ENCODE results near the gene TGFB2.
"Not testable (repeated sequence)": the region's sequence is repeated elsewhere in the genome, so short reads cannot be mapped to it uniquely, and the experiment has no call there.

TGFB2 gene

DNA sequence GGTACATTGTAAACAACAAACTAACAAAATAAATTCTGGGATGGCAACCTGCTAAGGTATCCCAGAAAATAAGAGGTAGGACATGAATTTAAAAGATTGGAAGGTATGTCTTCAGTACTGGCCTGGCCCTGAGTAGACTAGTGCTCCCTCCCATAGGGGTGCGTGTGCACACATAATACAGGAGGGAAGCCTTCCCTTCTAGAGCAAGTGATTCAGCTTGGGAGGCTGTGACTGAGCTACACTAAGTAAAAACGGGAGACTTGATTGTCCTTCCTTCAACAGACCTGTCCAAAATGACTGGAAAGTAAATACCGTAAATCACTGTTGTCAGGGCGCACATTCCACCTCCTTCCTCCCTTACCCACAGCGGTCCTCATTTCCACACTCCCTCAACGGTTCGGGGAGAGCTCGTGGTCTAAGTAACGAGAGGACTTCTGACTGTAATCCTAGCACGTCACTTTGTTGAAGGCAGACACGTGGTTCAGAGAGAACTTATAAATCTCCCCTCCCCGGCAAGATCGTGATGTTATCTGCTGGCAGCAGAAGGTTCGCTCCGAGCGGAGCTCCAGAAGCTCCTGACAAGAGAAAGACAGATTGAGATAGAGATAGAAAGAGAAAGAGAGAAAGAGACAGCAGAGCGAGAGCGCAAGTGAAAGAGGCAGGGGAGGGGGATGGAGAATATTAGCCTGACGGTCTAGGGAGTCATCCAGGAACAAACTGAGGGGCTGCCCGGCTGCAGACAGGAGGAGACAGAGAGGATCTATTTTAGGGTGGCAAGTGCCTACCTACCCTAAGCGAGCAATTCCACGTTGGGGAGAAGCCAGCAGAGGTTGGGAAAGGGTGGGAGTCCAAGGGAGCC, at the start of gene TGFB2:
Gene TGFB2, plus strand, starts transcription at position 523 of the 859 bp plus-strand sequence. CDS start 1,366 bp downstream, outside the sequence.
- peak; percentile 37 to 63 for DNase-seq

DNA sequence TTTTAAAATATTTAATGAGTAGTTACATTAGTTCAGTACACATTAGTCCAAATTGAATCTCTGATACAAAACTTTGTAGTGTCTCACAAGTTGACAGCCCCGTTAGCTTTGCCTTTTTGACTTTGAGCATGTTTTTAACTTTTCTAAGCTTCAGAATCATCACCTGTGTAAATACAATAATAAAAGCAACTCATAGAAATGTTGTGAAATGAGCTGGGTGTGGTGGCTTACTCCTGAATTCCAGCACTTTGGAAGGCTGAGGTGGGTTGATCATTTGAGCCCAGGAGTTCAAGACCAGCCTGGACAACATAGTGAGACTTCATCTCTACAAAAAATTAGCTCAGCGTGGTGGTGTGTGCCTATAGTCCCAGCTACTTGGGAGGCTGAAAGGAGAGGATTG, 49.0 kb upstream of the TGFB2 start:
- no peak for DNase-seq

DNA sequence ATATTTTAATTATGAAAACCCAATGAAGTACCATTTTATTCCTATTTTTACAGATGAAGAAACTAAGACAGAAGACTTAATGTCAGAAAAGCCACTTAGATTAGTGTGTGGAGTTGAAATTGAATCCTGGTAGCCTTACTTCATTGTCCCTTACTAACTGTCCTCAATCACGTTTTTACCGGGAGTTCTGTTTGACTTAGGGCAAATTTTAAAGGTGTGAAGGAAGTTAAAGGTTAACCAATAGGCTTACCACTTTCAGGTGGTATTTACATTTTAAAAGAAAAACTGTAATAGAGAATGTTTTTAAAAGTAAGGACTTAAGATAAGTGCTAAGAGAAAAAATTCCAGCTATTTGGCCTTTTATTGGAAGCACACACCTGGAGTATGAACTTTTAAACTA, 47.7 kb upstream of the TGFB2 start:
- DNase-seq: no peak

GRCh38 chr1:218297867-218298266, 47.3 kb upstream of the TGFB2 start:
- DNase-seq: no peak

DNA sequence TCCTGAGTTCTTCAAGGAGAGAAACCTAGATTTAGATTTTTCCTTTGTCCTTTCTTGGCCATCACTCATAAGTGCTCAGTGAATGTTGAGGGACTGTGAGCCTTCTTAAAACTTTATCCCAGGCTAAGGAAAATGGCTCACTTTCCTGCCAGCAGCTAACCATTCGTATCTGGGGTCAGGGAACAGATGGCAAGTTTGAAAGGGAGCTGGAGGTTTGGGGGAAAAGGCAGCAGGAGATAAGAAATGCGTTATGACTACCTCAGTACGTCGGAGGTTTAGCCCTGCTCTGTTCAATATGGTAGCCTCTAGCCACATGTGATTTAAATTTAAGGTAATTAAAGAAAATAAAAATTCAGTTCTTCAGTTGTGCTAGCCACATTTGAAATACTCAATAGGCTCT, 46.7 kb upstream of the TGFB2 start:
- DNase-seq: no peak

- peak; percentile 18 to 53 for DNase-seq
These were observed 45.7 kb upstream of the TGFB2 start for GRCh38 chr1:218299416-218299815.

DNA sequence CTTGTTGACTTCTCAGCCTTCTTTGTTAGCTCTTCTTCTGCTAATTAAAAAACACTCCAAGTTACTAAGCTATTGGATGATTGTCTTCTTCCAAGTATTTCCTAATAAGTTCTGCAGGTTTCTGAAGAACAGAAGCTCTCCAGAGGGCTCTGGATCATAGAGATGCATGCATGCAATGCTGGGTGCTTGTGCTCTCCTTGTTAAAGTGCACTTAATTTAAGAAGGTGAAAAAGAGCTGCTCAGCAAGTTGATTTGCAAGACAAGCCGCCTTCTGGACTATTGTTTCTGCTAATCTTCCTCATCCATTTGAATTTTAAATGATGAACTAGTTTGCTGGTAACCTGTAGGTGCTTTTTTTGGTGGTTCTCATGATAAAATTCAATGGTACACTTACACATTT, 43.9 kb upstream of the TGFB2 start:
- DNase-seq: no peak

GRCh38 chr1:218302155-218302554, 43.0 kb upstream of the TGFB2 start:
- DNase-seq: no peak

GRCh38 chr1:218303176-218303879, 41.8 kb upstream of the TGFB2 start:
- no peak for DNase-seq

GRCh38 chr1:218304281-218305039, 40.7 kb upstream of the TGFB2 start:
- DNase-seq: peak; percentile 81 to 95

GRCh38 chr1:218305472-218306064, 39.6 kb upstream of the TGFB2 start:
- DNase-seq: no peak

DNA sequence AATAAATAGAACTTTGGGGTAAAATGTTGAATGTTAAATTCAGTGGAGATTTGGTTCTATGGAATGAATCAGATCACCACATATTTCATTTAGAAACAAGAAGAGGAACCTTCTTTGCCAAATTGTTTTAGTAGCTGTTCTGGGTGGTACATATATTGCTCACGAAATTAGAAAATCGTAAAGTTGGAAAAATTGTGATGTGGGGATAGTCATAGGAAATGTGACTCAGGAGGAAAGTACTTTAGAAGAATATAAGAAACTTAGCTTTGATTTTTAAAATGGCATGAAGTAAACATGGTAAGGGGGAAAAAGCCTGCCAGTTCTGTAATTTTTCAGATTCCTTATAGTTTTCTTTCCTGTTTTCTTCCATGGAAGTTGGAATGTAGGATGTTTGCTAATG, 32.6 kb upstream of the TGFB2 start:
- no peak for DNase-seq

- no peak for DNase-seq
These were observed 30.8 kb upstream of the TGFB2 start for GRCh38 chr1:218314316-218314715.

GRCh38 chr1:218315638-218316037, 29.5 kb upstream of the TGFB2 start:
- no peak for DNase-seq

- no peak for DNase-seq
These were observed 28.1 kb upstream of the TGFB2 start for GRCh38 chr1:218317061-218317460.

- not testable (repeated sequence) for DNase-seq
These were observed 25.0 kb upstream of the TGFB2 start for GRCh38 chr1:218320182-218320581.

DNA sequence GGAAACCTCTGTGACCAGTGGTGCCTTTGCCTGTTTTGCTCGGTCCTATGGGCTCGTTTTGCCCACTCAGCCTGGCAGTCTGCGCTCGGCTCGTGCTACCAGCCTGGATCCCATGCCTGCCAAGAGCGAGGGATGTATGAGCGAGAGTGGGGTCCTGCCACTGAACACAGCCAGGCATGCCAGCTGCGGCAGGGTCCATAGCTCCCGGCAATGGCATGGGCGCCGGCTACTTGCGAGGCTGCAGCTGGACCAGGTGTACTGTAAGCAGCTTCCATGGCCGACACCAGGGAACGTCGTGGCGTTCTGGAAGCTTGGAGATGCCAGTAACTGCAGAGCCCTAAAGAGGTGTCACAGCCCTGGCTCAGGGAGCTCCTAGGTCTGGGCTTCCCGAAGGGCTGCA, 22.4 kb upstream of the TGFB2 start:
- no peak for DNase-seq

DNA sequence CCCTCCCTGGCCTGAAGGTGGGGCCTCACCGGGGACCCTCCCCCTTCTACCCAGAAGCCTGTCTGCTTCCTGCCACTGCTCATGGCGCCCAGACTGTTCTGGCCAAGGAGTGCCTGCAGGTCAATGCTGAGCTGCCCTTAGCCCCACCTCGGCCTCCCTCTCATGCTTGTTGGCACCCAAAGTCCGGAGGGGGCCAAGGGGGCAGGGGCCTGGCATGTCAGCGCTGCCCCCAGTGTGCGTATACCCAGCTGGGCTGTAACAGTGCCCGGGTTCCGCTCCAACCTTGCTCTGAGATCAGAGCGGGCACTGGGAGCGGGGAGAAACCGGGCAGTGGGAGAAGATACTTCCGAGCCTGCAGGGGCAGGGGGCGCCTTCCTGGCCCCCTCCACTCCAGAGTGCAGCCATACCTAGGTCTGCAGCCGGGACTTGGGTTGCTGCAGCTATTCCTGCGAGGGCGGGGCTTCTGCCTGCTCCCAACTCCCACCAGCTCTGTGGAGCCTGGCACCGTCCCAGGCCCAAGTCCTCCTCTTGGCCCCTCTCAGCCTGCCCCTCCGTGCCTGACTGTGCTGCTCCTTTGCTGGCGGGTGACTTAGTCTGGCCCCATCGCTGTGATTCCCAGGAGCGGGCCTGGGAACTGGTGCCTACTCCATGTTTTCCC, 21.4 kb upstream of the TGFB2 start:
- no peak for DNase-seq

DNA sequence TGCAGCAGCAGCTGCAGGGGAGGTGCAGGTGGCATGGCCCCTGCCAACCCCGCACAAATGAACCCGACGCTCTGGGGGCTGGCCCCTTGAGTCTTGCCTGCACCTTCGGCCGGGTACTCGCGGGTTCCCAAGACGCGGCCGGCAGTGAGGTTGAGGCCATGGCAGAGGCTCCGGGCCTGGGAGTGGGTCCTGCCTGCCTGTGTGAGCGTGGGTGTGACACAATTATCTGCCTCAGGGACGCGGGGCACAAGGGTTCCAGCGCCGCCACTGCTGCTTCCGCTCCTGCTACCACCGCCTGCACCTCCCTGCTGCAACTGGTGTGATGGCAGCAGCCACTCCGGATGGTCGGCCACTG, 20.9 kb upstream of the TGFB2 start:
- no peak for DNase-seq

DNA sequence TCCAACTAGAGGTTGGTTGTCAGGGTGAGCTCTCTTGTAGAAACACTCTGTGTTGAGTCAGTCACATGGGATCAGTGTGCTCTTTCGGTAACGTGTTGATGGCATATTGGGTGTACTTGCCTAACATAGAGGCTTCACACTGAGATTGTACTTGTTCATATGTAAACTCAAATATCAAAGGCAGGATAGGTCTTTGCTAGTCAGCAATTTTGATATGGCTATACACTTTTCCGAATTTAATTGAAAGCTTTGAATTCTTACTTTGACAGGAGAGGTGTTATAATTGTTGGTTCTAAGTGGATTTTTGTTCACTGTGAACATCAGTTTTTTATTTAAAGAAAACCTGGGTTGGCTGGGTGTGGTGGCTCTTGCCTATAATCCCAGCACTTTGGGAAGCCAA, 16.4 kb upstream of the TGFB2 start:
- no peak for DNase-seq

DNA sequence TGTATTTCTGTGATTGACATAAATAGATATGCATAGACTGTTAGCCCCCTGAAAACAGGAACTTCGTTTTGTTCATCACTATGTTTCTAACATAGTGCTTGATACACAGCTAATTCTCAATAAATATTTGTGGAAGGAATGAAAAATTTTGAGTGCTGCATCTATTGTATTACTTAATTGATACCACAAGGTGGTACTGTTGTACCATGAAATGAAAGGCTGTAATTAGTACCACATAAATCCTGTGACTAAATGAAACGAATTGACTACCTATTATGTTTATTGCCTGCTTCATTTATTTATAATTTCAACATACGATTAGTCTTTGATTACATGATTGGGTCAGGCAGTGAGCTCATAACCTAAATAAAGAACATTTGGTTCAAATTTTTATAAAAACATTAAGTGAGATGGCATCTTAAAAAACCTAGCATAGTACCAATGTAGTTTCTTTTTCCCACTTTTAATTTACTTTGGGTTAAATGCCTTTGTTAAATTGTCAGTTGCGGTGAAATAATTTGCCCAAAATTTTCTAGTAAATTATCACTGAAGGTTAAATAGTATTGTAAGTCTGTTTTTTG, 15.0 kb upstream of the TGFB2 start:
- DNase-seq: peak; percentile 34 to 70

DNA sequence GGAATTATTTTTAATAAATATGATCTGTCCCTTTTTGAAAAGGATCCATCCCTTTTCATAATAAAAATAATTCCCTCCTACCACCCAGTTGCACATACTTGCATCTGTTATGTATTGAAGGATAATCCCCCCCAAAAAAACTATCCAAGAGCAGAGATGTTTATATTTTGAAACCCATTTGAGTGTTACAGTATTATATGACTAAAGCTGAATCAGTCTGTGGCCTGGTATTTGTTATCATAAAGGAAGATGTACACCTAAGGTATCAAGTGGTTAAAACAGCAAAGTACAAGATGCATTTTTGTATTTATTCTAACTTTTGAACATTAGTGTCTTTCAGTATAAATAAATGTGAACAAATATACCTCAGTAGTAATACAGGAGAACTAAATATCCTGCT, 12.7 kb upstream of the TGFB2 start:
- DNase-seq: no peak

Measured in NCI-H2081 (cell line).